ENCODE measurements around the gene SPATA2L. TPM values are rescaled to one million over a fixed set of nuclear protein-coding genes. Genes with fewer than 3 reads are reported as not detected.

Gene SPATA2L
- total RNA-seq, 1 experiment from 2014 or later = 12.6 TPM

- H3K9me3 ChIP-seq = no peaks in the 10 kb centered on the region
- H3K27me3 ChIP-seq = no peaks in the 10 kb centered on the region
- peaks cover 21% of the 10 kb centered on the region for H3K36me3 ChIP-seq
- peak within 1 kb of the TSS; percentile 87 for H3K4me3 ChIP-seq
- DNase-seq = peak; percentile 78
Observed at GRCh38 chr16:89657442-89658220, 43.9 kb downstream of the SPATA2L start, which contains the start of the genes CHMP1A and SPATA33. CHMP1A (minus strand) TSS chr16:89657708; CDS start chr16:89657588, 120 bp downstream. SPATA33 (plus strand) TSS chr16:89657836; CDS start chr16:89657912, 76 bp downstream.

DNA sequence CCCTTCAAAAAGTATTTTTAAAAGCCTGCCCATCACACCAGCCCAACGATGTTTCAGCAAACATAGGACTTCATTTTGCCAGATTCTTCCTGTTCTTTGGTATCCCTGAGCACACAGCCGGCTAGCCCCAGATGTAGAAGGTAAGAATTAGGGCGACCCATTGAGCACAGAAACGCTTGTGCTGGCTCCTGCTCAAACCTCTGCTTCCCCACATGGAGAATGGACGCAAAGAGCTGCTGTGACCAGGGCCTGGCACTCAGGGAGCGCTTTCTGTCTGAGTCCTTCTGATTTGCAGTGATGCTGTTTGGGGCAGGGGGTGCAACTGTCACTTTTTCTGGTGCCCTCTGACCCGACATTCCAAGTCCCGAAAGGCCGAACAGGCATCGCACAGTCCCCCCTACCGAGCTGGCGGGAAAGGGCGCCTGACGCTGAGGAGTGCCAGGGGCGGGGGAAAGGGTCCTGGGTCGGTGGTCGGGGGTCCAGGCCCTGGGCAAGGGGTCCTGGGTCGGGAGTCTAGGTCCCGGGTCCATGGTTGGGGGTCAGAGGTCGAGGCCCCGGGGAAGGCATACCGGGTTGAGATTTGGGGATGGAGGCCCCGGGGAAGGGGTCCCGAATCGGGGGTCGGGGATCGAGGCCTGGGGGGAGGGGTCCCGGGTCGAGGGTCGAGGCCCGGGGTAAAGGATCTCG lies 44.9 kb downstream of the SPATA2L start:
- no peaks in the 10 kb centered on the region for H3K27me3 ChIP-seq
- H3K4me3 ChIP-seq = peak overlapping the region; percentile 87
- H3K9me3 ChIP-seq = no peaks in the 10 kb centered on the region
- DNase-seq = no peak
- H3K36me3 ChIP-seq = peaks cover 16% of the 10 kb centered on the region

GRCh38 chr16:89655062-89655643 lies 46.4 kb downstream of the SPATA2L start:
- Histone ChIP-seq H3K9me3 (no peaks in the 10 kb centered on the region), H3K4me3 (no peak overlapping the region), H3K27me3 (no peaks in the 10 kb centered on the region), H3K36me3 (peaks cover 5% of the 10 kb centered on the region)
- DNase-seq = no peak

GRCh38 chr16:89653656-89654295 lies 47.7 kb downstream of the SPATA2L start:
- Histone ChIP-seq H3K36me3 (no peaks in the 10 kb centered on the region; the same call in 1 of the 2 replicates), H3K4me3 (no peak overlapping the region), H3K9me3 (no peaks in the 10 kb centered on the region), H3K27me3 (no peaks in the 10 kb centered on the region)
- no peak for DNase-seq

GRCh38 chr16:89651584-89651983 lies 49.9 kb downstream of the SPATA2L start:
- H3K4me3 ChIP-seq = no peak overlapping the region
- DNase-seq = no peak
- peaks cover 2% of the 10 kb centered on the region; the same call in 1 of the 2 replicates for H3K36me3 ChIP-seq
- H3K27me3 ChIP-seq = no peaks in the 10 kb centered on the region
- H3K9me3 ChIP-seq = no peaks in the 10 kb centered on the region

GRCh38 chr16:89646906-89647305 lies 54.6 kb downstream of the SPATA2L start:
- Histone ChIP-seq H3K36me3 (0 out of 2 replicates have a peak, but pooled peaks cover 2% of the 10 kb centered on the region), H3K9me3 (no peaks in the 10 kb centered on the region), H3K4me3 (no peak overlapping the region), H3K27me3 (no peaks in the 10 kb centered on the region)
- DNase-seq = no peak

Other genes with a start within 250 kb of the SPATA2L start
- 54.3 and 98.9 TPM in 2 replicates for gene ANKRD11, start 211.1 kb downstream of the SPATA2L start, total RNA-seq (2014; rRNA removed; shearing (Covaris generic); ENCODE audit: low replicate concordance)
- 52.8 and 71.9 TPM in 2 replicates for gene SPG7, start 193.3 kb downstream of the SPATA2L start, total RNA-seq (2014; rRNA removed; shearing (Covaris generic); ENCODE audit: low replicate concordance)
- 2,413 and 2,555 TPM in 2 replicates for gene RPL13, start 141.0 kb downstream of the SPATA2L start, total RNA-seq (2014; rRNA removed; shearing (Covaris generic); ENCODE audit: low replicate concordance)
- gene CPNE7, start 125.9 kb downstream of the SPATA2L start, total RNA-seq (2014; rRNA removed; shearing (Covaris generic); ENCODE audit: low replicate concordance) = 9.1 and 9.6 TPM in 2 replicates
- not detected in 2 replicates for gene DPEP1, start 88.1 kb downstream of the SPATA2L start, total RNA-seq (2014; rRNA removed; shearing (Covaris generic); ENCODE audit: low replicate concordance)
- 83.9 and 97.0 TPM in 2 replicates for gene CHMP1A, start 44.0 kb downstream of the SPATA2L start, total RNA-seq (2014; rRNA removed; shearing (Covaris generic); ENCODE audit: low replicate concordance)
- gene SPATA33, start 43.9 kb downstream of the SPATA2L start, total RNA-seq (2014; rRNA removed; shearing (Covaris generic); ENCODE audit: low replicate concordance) = 6.6 and 13.7 TPM in 2 replicates
- 11.9 and 40.4 TPM in 2 replicates for gene CDK10, start 15.0 kb downstream of the SPATA2L start, total RNA-seq (2014; rRNA removed; shearing (Covaris generic); ENCODE audit: low replicate concordance)
- 6.4 and 7.2 TPM in 2 replicates for gene VPS9D1, start 19.2 kb upstream of the SPATA2L start, total RNA-seq (2014; rRNA removed; shearing (Covaris generic); ENCODE audit: low replicate concordance)
- 4.5 and 4.9 TPM in 2 replicates for gene ZNF276, start 19.8 kb upstream of the SPATA2L start, total RNA-seq (2014; rRNA removed; shearing (Covaris generic); ENCODE audit: low replicate concordance)
- gene FANCA, start 114.9 kb upstream of the SPATA2L start, total RNA-seq (2014; rRNA removed; shearing (Covaris generic); ENCODE audit: low replicate concordance) = 11.9 and 13.1 TPM in 2 replicates
- gene SPIRE2, start 126.8 kb upstream of the SPATA2L start, total RNA-seq (2014; rRNA removed; shearing (Covaris generic); ENCODE audit: low replicate concordance) = 5.0 and 5.3 TPM in 2 replicates
- gene TCF25, start 171.9 kb upstream of the SPATA2L start, total RNA-seq (2014; rRNA removed; shearing (Covaris generic); ENCODE audit: low replicate concordance) = 53.2 and 71.3 TPM in 2 replicates
- gene MC1R, start 217.2 kb upstream of the SPATA2L start, total RNA-seq (2014; rRNA removed; shearing (Covaris generic); ENCODE audit: low replicate concordance) = 12.1 and 21.1 TPM in 2 replicates
- gene TUBB3, start 221.6 kb upstream of the SPATA2L start, total RNA-seq (2014; rRNA removed; shearing (Covaris generic); ENCODE audit: low replicate concordance) = 803 and 1,289 TPM in 2 replicates
- 357 and 571 TPM in 2 replicates for gene DEF8, start 247.1 kb upstream of the SPATA2L start, total RNA-seq (2014; rRNA removed; shearing (Covaris generic); ENCODE audit: low replicate concordance)

All from MG63 (cell line).